Hindlimb muscle (tissue), 1 donor: ENCODE data around the gene ANLN. TPM values are rescaled to one million over a fixed set of nuclear protein-coding genes. Genes with fewer than 3 reads are reported as not detected.

Source experiments
- DNase-seq: peaks from one replicate; pipeline ENCODE4 v3.0.0-alpha.2; 2013
- polyA plus RNA-seq: library from polyadenylated mRNA; unstranded; fragments of 120-200 nt; gene quantifications from one replicate; pipeline ENCODE4 v1.2.1, GENCODE V29; 2013; ENCODE audit not compliant: insufficient read length

Gene ANLN, protein sequence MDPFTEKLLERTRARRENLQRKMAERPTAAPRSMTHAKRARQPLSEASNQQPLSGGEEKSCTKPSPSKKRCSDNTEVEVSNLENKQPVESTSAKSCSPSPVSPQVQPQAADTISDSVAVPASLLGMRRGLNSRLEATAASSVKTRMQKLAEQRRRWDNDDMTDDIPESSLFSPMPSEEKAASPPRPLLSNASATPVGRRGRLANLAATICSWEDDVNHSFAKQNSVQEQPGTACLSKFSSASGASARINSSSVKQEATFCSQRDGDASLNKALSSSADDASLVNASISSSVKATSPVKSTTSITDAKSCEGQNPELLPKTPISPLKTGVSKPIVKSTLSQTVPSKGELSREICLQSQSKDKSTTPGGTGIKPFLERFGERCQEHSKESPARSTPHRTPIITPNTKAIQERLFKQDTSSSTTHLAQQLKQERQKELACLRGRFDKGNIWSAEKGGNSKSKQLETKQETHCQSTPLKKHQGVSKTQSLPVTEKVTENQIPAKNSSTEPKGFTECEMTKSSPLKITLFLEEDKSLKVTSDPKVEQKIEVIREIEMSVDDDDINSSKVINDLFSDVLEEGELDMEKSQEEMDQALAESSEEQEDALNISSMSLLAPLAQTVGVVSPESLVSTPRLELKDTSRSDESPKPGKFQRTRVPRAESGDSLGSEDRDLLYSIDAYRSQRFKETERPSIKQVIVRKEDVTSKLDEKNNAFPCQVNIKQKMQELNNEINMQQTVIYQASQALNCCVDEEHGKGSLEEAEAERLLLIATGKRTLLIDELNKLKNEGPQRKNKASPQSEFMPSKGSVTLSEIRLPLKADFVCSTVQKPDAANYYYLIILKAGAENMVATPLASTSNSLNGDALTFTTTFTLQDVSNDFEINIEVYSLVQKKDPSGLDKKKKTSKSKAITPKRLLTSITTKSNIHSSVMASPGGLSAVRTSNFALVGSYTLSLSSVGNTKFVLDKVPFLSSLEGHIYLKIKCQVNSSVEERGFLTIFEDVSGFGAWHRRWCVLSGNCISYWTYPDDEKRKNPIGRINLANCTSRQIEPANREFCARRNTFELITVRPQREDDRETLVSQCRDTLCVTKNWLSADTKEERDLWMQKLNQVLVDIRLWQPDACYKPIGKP
- polyA plus RNA-seq = 19.4 TPM

DNA sequence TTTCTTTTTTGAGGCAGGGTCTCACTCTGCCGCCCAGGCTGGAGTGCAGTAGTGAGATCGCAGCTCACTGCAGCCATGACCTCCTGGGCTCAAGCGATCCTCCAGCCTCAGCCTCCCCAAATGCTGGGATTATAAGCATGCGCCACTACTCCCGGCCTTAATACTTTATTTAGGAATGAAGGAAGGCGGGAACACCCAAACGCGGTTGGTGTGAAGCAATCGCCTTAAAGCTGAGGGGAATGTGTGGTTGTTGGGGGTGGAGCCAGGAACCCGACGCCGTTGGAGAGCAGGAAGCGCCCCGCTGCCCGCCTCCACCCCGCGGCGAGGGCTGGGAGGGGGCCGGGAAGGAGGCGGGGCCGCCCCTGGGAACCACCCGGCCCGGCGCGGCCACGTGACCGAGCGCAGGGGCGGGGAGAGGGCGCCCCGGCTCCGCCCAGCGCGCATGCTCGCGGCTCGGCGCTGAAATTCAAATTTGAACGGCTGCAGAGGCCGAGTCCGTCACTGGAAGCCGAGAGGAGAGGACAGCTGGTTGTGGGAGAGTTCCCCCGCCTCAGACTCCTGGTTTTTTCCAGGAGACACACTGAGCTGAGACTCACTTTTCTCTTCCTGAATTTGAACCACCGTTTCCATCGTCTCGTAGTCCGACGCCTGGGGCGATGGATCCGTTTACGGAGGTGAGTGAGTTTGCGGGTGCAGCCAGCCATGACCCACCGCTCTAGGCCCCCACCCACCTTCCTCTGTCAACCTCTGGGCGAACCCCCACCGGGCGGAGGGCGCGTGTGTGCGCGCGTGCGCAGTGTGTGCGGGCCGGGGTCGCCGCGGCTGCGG, at the start of gene ANLN:
TSS of gene ANLN (plus strand) at position 492 of the 828 bp plus-strand sequence. CDS start at position 657, 165 bp downstream.
- DNase-seq = peak; percentile 92

DNA sequence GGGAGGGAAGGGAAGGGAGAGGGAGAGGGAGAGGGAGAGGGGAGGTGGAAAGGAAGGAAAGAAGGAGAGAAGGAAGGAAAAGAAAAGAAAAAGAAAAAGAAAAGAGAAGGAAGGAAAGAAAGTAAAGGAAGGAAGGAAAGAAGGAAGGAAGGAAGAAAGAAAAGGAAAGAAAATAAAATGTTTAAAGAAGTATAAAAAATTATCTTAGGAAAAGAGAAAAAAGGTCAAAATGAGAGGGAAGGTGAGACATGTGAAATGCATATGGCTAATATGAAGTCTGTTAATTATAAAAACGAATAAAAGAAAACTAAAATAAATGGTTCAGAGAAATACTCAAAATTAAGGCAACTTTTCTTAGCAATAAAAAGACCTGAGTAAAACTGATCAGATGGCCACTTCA, 46.1 kb upstream of the ANLN start:
- no peak for DNase-seq

DNA sequence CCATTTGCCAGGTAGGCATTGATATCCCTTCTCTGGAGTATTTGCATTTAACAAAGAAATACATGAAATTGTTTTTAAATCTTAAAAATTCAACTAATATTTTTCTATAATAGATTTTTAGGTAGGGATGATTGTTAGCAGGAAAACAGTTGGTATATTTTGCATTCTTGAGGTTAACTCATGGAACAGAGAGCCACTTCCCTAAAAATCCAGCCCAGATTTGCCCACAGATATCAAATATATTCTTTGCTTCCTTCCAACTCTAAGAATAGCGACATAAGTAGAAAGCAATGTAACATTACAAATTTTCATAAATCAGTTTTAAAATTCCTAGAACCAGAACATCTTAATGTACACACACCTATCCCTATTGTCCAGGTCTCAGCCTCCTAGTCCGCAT, 45.0 kb upstream of the ANLN start:
- no peak for DNase-seq

DNA sequence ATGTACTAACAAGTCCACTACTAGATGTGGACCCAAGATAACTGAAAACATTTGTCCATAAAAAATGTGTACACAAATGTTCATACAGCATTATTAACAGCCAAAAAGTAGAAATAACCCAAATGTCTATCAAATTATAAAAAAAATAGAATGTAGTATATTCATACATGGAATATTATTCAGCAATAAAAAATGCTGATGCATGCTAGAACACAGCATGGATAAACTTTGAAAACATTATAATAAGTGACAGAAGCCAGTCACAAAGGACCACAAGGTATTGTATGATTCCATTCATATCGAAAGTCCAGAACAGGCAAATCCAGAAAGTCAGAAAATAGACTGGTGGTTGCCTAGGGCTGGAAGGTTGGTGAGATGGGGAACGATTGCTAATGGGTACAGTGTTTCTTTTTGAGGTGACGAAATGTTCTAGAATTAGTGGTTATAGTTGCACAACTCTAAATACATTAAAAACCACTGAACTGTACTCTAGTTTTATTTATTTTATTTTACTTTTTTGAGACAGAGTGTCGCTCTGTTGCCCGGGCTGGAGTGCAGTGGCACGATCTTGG, 43.3 kb upstream of the ANLN start:
- DNase-seq = no peak

DNA sequence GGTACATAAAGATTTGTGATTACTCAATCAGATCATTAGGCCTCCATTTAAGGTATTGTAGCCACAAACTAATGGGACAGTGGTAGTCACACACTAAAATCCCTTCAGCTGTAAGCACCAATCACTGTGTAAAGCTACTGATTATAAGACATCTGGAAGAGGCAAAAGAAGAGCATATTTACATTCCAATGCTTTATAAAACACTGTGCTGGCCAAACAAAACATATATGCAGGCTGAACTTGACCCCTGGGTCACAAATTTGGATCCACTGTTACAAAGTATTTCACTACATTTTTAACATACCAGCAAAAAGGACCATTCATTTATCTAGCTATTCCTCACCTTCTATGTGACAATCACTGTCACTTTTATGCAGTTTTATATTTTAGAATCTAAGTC, 41.4 kb upstream of the ANLN start:
- DNase-seq = no peak

DNA sequence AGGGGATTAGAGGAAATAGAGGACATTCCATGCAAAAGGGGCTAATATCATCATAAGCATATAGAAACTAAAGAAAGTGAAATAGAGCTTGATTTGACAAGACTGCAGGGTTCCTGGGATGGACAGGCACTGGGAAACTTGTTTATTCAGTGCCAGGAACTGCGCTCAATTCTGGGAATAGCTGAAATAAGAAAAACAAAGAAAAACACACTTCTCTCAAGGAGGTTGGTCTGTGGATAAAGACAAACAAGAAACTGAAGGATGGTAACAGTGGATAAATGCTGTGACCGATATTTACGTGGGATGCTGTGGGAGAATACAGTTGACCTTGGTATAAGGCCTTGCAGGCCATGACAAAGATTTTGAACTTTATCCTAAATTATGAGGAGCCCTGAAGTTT, 40.9 kb upstream of the ANLN start:
- no peak for DNase-seq

DNA sequence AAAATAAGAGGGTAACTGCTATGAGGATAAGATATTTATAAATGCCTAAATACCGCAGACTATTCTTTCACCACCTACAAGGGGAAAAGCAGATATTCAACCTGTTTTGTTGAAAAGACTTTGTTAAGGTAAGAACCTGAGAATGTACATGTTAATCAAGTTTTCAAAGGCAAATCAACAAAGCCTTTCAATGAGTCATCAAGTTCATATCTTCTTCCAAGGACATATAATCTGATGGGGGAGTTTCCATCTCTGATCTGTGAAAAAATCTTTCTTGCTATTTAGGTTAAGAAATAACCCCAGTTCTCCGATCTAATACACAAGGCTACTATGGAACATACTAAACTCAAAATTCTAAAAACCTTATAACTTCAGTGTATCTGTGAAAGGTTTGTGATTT, 40.0 kb upstream of the ANLN start:
- DNase-seq = no peak

DNA sequence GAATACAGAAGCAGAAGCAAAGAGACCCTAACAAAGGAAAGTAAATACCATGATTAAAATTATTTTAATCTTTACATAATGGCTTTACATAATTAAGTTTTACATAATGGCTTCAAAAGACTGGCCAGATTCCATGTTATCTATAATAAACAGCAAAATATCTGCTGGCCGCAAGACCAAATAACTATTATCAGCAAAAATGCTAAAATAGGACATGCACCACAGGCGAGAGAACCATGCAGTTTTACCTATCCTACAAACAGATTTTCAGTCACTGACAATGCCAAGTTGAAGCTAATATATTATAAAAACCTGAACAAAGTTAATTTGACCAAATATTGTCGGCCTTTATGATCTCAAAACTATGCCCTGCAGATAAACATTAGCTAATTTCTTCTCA, 34.2 kb upstream of the ANLN start:
- no peak for DNase-seq

DNA sequence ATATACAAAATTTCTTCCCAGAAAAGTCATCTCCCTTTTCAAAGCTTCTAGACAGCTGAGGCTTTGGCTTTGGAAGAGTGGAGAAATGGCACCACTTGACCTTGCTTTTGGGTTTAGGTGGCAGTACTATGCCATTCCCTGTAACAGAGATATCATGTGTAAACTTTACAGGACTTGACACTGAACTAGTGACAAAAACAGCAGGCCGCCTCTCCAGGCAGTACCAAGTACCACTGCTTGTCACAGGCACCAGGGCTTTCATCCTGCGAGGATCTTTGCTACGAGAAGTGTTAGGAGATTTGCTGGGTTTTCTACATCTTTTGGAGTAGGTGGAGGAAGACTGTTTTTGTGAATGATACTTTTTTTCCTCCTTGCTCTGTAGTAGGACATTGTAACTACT, 32.6 kb upstream of the ANLN start:
- DNase-seq = no peak

DNA sequence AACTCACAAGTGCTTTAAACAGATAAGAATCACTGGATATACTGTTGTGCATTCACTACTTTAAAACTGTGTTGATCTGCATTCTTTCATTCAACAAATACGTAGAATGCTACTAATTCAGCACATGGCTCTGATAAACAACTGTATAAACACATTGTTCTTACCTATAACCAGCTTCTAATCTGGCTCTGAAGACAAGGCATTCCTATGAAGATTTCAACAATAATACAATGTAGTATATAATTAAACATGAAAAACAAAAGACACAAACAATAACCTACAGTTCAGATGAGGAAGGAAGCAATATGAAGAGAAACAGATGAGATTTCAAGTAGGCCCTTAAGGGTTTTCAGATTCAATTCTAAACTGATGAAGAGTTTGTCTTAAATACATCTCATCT, 31.1 kb upstream of the ANLN start:
- DNase-seq = no peak

DNA sequence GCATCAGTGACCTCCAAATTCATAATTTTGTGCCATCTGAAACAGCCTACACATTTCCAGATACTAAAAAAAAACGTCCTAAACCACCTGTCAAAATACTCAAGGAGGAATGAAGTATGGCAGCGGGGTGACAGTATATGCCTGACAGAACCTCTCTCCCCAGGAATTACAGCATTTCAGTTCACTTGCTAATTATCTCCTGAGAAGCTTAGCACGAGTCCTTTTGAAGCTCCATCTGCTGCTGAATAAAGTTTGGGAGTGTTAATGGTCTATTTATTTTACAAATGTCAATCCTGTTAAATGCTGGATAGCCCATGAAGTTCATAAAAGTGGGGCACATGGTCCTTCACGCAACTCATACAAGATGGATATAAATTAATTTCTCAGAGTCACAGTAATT, 29.4 kb upstream of the ANLN start:
- no peak for DNase-seq

DNA sequence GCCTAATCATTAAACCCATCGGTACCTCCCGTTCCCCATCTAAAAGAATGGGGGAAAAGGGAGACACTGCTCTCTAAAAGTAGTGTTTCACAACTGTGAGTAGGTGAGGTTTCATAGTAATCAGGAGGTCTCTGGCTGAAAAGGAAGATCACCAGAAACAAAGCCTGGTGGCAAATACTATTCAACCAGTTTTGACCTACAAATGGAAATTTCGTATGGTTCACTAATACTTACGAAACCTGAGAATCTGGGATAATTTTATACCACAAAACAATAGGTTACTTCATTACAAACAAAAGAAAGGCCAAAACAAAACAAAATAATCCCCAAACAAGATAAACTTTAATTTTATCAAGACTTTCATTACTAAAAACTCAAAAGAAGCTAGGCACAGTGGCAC, 28.4 kb upstream of the ANLN start:
- DNase-seq = no peak

DNA sequence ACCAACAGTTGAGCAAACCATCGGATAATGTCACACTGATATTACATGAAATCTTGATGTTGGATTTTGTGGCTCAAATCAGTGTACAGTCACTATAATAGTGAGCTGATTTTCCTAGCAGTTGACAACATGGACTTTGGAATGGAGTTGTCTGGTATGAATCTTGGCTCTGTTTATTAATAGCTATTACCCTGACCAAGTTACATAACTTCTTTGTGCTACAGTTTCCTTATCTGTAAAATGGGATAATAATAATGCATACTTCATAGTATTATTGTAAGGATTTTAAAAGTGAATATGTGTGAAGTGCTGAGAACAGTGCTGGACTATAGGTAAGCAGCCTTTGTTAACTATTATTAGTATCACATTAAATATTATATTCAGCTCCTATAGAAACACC, 26.1 kb upstream of the ANLN start:
- no peak for DNase-seq

DNA sequence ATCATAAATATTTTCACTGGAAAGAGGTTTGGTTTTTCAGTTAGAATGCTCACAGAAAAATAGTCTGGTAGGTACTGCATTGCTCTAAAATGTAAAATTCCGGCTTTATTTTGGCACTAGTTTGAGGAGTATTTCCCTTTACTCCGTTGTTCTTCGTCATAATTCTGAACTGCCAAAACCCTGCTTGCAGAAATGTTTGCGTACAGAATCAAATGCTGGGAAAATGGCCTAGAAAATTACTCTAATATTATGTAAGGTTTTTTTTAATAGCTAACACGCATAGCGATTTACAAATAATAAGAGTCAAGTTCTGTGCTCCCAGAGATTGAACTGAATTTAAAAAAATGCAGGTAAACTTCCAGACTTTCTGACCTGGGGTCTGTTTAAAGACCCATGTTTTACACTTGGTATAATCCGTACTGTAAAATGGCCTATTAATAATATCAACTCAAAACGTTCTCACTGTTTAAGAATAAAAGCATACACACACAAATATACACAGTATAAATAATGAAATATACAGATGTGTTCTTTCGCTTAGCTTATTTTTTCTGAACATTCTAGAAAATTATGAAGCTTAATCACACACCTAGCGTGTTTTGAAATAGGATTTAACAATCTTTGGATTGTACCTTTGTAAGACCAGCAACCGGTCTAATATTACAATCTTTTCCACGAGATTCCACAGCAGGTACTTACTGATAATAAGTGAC, 23.5 kb upstream of the ANLN start:
- no peak for DNase-seq

DNA sequence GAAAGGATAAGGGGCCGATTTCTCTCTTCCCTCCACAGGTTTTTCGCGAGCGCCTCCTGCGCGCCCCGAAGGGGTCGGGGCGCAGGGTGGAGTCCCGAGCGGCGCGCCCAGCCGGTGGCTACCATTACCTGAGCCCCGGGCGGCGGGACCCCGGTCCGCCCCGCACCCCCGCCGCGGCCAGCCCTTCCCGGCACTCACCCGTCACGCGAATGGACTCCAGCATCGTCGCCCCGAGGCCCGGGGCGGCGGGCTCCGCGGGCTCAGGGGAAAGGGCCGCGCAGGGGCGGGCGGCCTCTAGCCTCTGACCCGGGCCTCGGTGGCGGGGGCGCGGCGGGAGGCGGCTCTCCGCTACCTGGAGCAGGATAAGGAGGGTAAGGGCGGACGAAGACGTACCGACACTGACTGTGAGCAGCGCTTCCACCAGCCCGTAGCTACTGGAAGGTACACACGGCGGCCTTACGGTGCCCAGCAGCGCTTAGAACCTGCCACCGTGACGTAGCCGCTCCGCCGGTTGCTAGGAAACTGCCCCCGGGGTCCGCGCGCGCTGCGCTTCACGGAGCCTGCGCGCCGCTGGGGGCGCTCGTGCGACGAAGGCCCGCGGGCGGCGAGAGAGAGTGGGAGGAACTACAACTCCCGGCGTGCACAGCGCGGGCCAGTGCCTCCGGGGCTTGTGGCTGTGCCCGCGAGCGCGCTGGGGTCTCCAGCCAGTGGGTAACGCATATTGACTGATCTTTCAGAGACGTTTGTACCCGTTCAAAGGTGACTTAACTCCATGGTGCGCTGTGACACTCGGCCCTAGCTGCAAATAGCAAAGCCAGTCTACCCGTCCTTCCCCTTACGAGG, 22.7 kb upstream of the ANLN start:
- DNase-seq = peak; percentile 89

DNA sequence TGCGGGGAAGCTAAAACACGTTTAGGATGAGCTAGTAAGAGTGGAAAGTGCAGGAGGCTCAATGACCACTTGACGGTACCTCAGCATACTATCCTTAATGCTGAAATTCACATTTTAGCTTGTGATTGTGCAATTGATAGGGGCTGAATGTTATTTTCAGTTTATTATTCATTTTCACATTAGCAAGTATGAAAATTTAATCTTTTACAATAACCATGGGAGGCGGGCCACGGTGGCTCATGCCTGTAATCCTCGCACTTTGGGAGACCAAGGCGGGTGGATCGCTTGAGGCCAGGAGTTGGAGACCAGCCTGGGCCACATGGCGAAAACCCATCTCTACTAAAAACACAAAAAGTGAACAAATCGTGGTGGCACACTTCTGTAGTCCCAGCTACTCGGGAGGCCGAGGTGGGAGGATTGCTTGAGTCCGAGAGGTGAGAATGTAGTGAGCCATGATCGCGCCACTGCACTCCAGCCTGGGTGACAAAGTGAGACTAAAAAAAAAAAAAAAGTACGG, 22.0 kb upstream of the ANLN start:
- DNase-seq = no peak

DNA sequence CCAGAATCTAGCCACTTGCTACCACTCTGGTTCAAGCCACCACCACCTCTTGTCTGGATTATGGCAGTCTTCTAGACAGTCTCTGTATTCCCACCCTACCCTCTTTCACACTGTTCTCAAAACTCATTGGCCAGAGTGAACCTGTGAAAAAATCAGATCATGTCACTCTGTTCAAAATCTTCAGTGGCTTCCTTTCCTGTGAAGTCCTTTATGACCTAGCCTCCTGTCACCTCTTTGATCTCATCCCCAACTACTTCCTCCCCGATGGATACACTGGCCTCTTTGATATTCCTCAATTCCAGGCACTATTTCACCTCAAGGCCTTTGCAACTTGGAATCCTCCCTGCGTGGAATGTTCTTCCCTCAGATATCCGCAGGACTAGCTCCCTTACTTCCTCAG, 21.2 kb upstream of the ANLN start:
- no peak for DNase-seq

DNA sequence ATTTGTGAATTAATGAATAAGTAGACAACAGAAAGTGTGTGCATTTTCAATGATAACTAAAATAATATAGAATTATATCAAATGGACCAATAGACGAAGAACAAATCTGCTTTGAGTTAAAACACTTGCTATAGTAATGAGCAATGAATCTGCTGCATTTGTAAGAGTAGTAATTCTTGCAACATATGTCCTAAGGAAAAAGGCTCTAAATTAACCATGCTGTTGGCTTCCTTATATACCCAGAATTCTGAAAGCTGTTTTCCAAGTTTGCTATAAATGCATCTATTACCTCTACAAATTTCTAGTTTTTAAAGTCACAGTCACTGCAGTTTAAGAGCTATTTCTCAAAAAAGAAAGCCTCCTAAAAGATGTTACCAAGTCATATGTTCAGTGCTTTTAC, 20.5 kb upstream of the ANLN start:
- DNase-seq = no peak

DNA sequence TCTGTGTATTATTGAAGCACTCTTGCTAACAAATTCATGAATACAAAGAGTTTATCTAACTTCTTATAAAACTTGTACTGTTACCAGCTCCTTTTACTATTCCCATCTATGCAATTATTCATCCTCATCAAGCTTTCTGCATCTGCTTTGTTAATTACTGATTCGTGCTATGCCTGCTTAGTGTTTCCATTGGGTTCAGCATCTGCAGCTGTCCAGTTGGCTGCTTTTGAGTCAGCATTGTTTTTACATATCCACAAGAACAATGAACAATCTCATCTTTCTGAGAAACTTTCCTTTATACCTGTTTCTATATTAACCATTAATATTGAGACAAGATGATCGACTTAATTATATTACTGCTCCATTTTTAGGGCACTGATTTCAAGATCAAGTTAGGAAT, 19.6 kb upstream of the ANLN start:
- no peak for DNase-seq

DNA sequence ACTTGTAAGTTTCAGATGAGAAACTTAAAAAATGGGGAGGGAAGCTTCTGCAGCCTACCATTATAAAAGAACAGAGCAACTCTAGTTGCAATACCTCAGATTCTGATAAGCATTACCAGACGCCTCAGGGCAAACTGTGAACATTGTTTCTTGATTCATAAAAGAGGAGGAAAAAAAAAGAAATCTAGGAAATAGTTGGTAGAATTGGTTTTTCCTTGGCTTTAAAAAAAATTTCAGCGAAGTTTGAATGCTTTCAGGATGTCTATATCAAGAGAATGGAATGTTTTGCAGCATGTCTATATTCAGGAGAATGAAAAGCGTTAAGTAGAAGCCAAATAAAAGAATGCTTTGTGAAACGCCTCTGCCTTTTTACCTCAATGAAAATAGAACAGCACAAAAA, 17.5 kb upstream of the ANLN start:
- no peak for DNase-seq
